Left forelimb (tissue), 1 donor: ENCODE data around the gene MEGF10.

Experiments used
- DNase-seq: peaks from one replicate; pipeline ENCODE4 v3.0.0-alpha.2; 2018; ENCODE audit warnings: low spot score

The MEGF10 gene

GRCh38 chr5:127369796-127370195 is 79.2 kb downstream of the MEGF10 start:
- DNase-seq: peak; percentile 69

GRCh38 chr5:127370631-127371030 is 80.0 kb downstream of the MEGF10 start:
- DNase-seq: no peak

GRCh38 chr5:127373858-127374491 is 83.4 kb downstream of the MEGF10 start:
- no peak for DNase-seq

GRCh38 chr5:127375124-127375523 is 84.5 kb downstream of the MEGF10 start:
- DNase-seq: no peak

GRCh38 chr5:127375544-127376091 is 85.0 kb downstream of the MEGF10 start:
- no peak for DNase-seq

GRCh38 chr5:127377651-127378050 is 87.1 kb downstream of the MEGF10 start:
- no peak for DNase-seq

GRCh38 chr5:127385936-127386335 is 95.3 kb downstream of the MEGF10 start:
- DNase-seq: no peak

- DNase-seq: no peak
Measured at GRCh38 chr5:127386557-127386956, 96.0 kb downstream of the MEGF10 start.

- no peak for DNase-seq
Measured at GRCh38 chr5:127389601-127390000, 99.0 kb downstream of the MEGF10 start.

GRCh38 chr5:127392762-127393161 is 102.2 kb downstream of the MEGF10 start:
- no peak for DNase-seq

GRCh38 chr5:127396490-127397155 is 106.0 kb downstream of the MEGF10 start:
- DNase-seq: no peak

GRCh38 chr5:127398508-127398907 is 107.9 kb downstream of the MEGF10 start:
- no peak for DNase-seq

GRCh38 chr5:127399068-127399467 is 108.5 kb downstream of the MEGF10 start:
- DNase-seq: no peak

GRCh38 chr5:127400539-127400938 is 109.9 kb downstream of the MEGF10 start:
- DNase-seq: no peak

GRCh38 chr5:127400946-127401670 is 110.5 kb downstream of the MEGF10 start:
- DNase-seq: no peak

- no peak for DNase-seq
Measured at GRCh38 chr5:127402361-127402760, 111.8 kb downstream of the MEGF10 start.

GRCh38 chr5:127404190-127404589 is 113.6 kb downstream of the MEGF10 start:
- DNase-seq: no peak

GRCh38 chr5:127406326-127407121 is 115.9 kb downstream of the MEGF10 start:
- DNase-seq: no peak

- DNase-seq: no peak
Measured at GRCh38 chr5:127409246-127409917, 118.8 kb downstream of the MEGF10 start.

- DNase-seq: no peak
Measured at GRCh38 chr5:127409921-127410675, 119.5 kb downstream of the MEGF10 start.

GRCh38 chr5:127410959-127411358 is 120.4 kb downstream of the MEGF10 start:
- DNase-seq: no peak
